ENCODE data around the gene PALMD. TPM values are rescaled to one million over a fixed set of nuclear protein-coding genes. Genes with fewer than 3 reads are reported as not detected.

The PALMD gene
- total RNA-seq, 1 experiment from 2014 or later, result 0.05 TPM

GRCh38 chr1:99680270-99680669 lies 34.4 kb downstream of the PALMD start:
- Histone ChIP-seq H3K4me1 (ENCODE audit: control insufficient read depth, insufficient read depth, low read length) (no peaks in the 10 kb centered on the region), H3K27ac (ENCODE audit: low read length) (no peak overlapping the region), H3K36me3 (ENCODE audit: control insufficient read depth, insufficient read depth, low read length) (no peaks in the 10 kb centered on the region), H3K9me3 (ENCODE audit: control insufficient read depth, insufficient read depth, low read depth, low read length) (no peaks in the 10 kb centered on the region), H3K4me3 (ENCODE audit: low read depth in 2 of 2, low read length in 2 of 2) (no peak overlapping the region), H3K27me3 (ENCODE audit: control insufficient read depth, insufficient read depth, low read length) (no peaks in the 10 kb centered on the region)
- no peak for DNase-seq (ENCODE audit: low read depth, low spot score)
- no TSS peak for BruUV-seq (replicated peaks)
- in situ Hi-C loops (cut with HindIII; ENCODE audit: low pct_unique_long_range_greater_than_20kb, low sequenced_read_pairs), result no loop called here
- ATAC-seq, result no peak
- CTCF ChIA-PET, result no interaction called here
- POLR2A ChIA-PET, result no interaction called here
- intact Hi-C loops (cut with micrococcal nuclease; ENCODE audit: unreplicated experiment), result no loop called here
- TF ChIP-seq CTCF (IDR thresholded peaks at IDR 0.05) (no peak), SIN3A (IDR thresholded peaks at IDR 0.05; ENCODE audit: borderline replicate concordance, insufficient read depth, low read depth, low read length) (no peak)

- no TSS peak for BruUV-seq (replicated peaks)
- Histone ChIP-seq H3K27me3 (ENCODE audit: control insufficient read depth, insufficient read depth, low read length) (no peaks in the 10 kb centered on the region), H3K4me3 (ENCODE audit: low read depth in 2 of 2, low read length in 2 of 2) (no peak overlapping the region), H3K4me1 (ENCODE audit: control insufficient read depth, insufficient read depth, low read length) (no peaks in the 10 kb centered on the region), H3K36me3 (ENCODE audit: control insufficient read depth, insufficient read depth, low read length) (no peaks in the 10 kb centered on the region), H3K27ac (ENCODE audit: low read length) (no peak overlapping the region), H3K9me3 (ENCODE audit: control insufficient read depth, insufficient read depth, low read depth, low read length) (no peaks in the 10 kb centered on the region)
- no peak for ATAC-seq
- intact Hi-C loops (cut with micrococcal nuclease; ENCODE audit: unreplicated experiment) (no loop called here), in situ Hi-C loops (cut with HindIII; ENCODE audit: low pct_unique_long_range_greater_than_20kb, low sequenced_read_pairs) (no loop called here)
- DNase-seq (ENCODE audit: low read depth, low spot score), result no peak
- no peak for TF ChIP-seq TCF7L2 (IDR thresholded peaks at IDR 0.05; ENCODE audit: low read depth, low read length)
- no peak for TF ChIP-seq CTCF (IDR thresholded peaks at IDR 0.05)
- no peak for TF ChIP-seq SIN3A (IDR thresholded peaks at IDR 0.05; ENCODE audit: borderline replicate concordance, insufficient read depth, low read depth, low read length)
- no peak for TF ChIP-seq REST (IDR thresholded peaks at IDR 0.05; ENCODE audit: insufficient read depth in 1 of 2, low read depth in 2 of 2, low read length in 1 of 2)
- no peak for TF ChIP-seq POLR2AphosphoS5 (IDR thresholded peaks at IDR 0.05; ENCODE audit: low read depth, low read length)
- CTCF ChIA-PET, result no interaction called here
- POLR2A ChIA-PET, result no interaction called here
Measured at GRCh38 chr1:99681583-99681982, 35.7 kb downstream of the PALMD start.

All from Panc1 (cell line).